ENCODE results near the gene CFAP61. TPM values are rescaled to one million over a fixed set of nuclear protein-coding genes. Genes with fewer than 3 reads are reported as not detected.

Gene CFAP61
- total and polyA plus RNA-seq, 2 experiments from 2014 or later: 0.21 TPM; not detected in 1

DNA sequence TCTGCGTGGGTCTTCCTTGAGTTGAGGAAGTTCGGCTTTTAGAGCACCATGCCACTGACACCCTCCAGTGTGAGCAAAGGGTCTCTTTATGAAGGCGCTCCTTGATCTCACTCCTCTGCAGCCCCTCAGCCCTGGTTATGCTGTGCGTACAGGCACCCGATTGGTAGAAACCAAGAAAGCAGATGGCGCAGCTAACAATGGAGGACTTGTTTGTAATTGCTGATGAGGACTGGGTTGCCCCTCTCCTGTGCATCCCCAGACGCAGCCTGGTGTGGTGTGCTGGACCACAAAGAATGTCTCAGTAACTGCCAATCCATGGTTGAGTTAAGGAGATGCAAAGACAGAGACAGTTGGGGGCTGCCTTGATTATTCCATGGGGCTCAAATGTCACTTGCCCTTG lies 345.8 kb downstream of the CFAP61 start:
- DNase-seq (ENCODE audit: low spot score) (no peak), ATAC-seq (no peak)
- Histone ChIP-seq H3K4me2 (no peak overlapping the region), H2AFZ (no peak overlapping the region), H3F3A (replicated peaks; ENCODE audit: low read depth) (no peaks in the 10 kb centered on the region), H3K27me3 (ENCODE audit: insufficient read depth) (no peaks in the 10 kb centered on the region), H4K20me1 (replicated peaks; ENCODE audit: insufficient read depth) (no peaks in the 10 kb centered on the region), H3K27ac (ENCODE audit: low read depth) (no peak overlapping the region), H3K79me2 (replicated peaks; ENCODE audit: insufficient read depth) (no peaks in the 10 kb centered on the region), H3K4me1 (ENCODE audit: insufficient read depth) (no peaks in the 10 kb centered on the region), H3K36me3 (ENCODE audit: insufficient read depth) (no peaks in the 10 kb centered on the region), H3K4me3 (no peak overlapping the region), H3K9me2 (ENCODE audit: insufficient read depth) (no peaks in the 10 kb centered on the region)
- H3K27me3 Mint-ChIP-seq (ENCODE audit: insufficient read depth, low read depth, poor library complexity): peaks cover 11% of the 10 kb centered on the region
- no peaks in the 10 kb centered on the region for H3K36me3 Mint-ChIP-seq (ENCODE audit: low read depth)
- H3K9me3 Mint-ChIP-seq: no peaks in the 10 kb centered on the region; the same call in 2 of the 3 replicates
- H3K27ac Mint-ChIP-seq: no peak overlapping the region
- H3K4me3 Mint-ChIP-seq: no peak overlapping the region
- TF ChIP-seq ETS1 (IDR thresholded peaks at IDR 0.05) (no peak), EZH2 (IDR thresholded peaks at IDR 0.05; ENCODE audit: low read depth, unreplicated experiment) (no peak), REST (IDR thresholded peaks at IDR 0.05; ENCODE audit: unreplicated experiment) (no peak), JUNB (IDR thresholded peaks at IDR 0.05; ENCODE audit: unreplicated experiment) (no peak), ZNF114 (CRISPR knock-in tag; IDR thresholded peaks at IDR 0.05) (no peak), EZH2phosphoT487 (IDR thresholded peaks at IDR 0.05; ENCODE audit: unreplicated experiment) (no peak), CREB1 (CRISPR knock-in tag; IDR thresholded peaks at IDR 0.05; ENCODE audit: low read depth) (no peak), POLR2AphosphoS5 (IDR thresholded peaks at IDR 0.05; ENCODE audit: low read depth) (no peak), ZNF331 (CRISPR knock-in tag; IDR thresholded peaks at IDR 0.05; ENCODE audit: low read depth) (no peak), CTCF (conservative IDR thresholded peaks at IDR 0.05; ENCODE audit: low read depth in 2 of 2) (no peak)
- peaks cover 21% of the 10 kb centered on the region for H3K4me1 Mint-ChIP-seq

Data from GM23338 (cell line).